ENCODE measurements around the gene OR2A1.
"Not testable (repeated sequence)": the region's sequence is repeated elsewhere in the genome, so short reads cannot be mapped to it uniquely, and the experiment has no call there.

DNA sequence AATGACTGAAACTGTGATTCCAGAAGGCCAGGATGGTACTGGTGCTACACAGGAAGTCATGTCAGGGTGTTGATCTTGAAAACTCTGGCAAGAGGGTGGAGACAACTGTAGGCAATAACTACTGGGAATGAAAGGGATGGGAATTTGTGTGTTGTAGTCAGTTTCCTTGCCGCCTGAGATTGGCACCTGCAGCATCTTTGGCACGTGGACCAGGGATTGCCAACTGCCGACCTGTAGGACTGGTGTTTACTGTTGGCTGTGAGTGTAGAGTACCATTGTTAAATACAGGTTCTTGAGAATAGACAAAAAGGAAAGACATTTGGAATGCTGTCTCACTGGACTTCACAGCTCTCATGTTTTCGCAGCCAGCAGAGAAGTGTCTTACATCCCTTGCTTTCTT, 11.1 kb downstream of the OR2A1 start:
- TF ChIP-seq, protein P1, sequence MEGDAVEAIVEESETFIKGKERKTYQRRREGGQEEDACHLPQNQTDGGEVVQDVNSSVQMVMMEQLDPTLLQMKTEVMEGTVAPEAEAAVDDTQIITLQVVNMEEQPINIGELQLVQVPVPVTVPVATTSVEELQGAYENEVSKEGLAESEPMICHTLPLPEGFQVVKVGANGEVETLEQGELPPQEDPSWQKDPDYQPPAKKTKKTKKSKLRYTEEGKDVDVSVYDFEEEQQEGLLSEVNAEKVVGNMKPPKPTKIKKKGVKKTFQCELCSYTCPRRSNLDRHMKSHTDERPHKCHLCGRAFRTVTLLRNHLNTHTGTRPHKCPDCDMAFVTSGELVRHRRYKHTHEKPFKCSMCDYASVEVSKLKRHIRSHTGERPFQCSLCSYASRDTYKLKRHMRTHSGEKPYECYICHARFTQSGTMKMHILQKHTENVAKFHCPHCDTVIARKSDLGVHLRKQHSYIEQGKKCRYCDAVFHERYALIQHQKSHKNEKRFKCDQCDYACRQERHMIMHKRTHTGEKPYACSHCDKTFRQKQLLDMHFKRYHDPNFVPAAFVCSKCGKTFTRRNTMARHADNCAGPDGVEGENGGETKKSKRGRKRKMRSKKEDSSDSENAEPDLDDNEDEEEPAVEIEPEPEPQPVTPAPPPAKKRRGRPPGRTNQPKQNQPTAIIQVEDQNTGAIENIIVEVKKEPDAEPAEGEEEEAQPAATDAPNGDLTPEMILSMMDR (optimal IDR thresholded peaks at IDR 0.05 in 1 of 3, IDR thresholded peaks at IDR 0.05 in 1 of 3, conservative IDR thresholded peaks at IDR 0.05 in 1 of 3; ENCODE audit: extremely low read depth in 1 of 3, insufficient read depth in 2 of 3, low read length in 3 of 3), result not testable (repeated sequence)
- TF ChIP-seq EZH2 (IDR thresholded peaks at IDR 0.05; ENCODE audit: low read length), result not testable (repeated sequence)
